Measurements from ENCODE around the gene EFL1.

DNA sequence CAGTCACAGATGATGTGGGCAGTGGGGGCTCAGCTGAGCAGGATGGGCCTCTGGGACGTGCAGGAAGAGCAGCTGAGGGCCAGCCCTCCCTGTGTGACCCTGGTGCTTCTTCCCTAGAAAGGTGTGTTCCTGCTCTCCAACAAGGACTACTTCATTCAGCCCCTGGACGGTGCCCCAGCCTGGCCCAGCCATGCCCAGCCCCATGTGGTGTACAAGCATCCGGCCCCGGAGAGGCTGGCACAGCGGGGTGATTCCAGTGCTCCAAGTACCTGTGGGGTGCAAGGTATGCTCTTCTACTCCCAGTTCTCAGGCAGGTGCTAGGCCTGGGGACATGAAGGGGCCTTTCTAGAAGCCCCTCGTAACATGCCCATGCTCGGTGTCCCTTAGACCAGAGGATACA lies 38.3 kb upstream of the EFL1 start:
- TF ChIP-seq TAF1 (IDR thresholded peaks at IDR 0.05; ENCODE audit: low read depth, low read length), result no peak
- TF ChIP-seq POLR2AphosphoS5 (IDR thresholded peaks at IDR 0.05; ENCODE audit: low read depth, low read length), result no peak
- TF ChIP-seq RBBP5 (IDR thresholded peaks at IDR 0.05; ENCODE audit: borderline replicate concordance, low read depth, low read length), result no peak
- TF ChIP-seq, protein P1, sequence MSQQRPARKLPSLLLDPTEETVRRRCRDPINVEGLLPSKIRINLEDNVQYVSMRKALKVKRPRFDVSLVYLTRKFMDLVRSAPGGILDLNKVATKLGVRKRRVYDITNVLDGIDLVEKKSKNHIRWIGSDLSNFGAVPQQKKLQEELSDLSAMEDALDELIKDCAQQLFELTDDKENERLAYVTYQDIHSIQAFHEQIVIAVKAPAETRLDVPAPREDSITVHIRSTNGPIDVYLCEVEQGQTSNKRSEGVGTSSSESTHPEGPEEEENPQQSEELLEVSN (IDR thresholded peaks at IDR 0.05), result no peak
